GM19025 (cell line): ENCODE data around the gene ATF2.
"Not testable (repeated sequence)": the region's sequence is repeated elsewhere in the genome, so short reads cannot be mapped to it uniquely, and the experiment has no call there.

Source experiments
- ATAC-seq: cut with Tn5 transposase; IDR thresholded peaks from one replicate; pipeline ENCODE4 v1.9.1; 2021; ENCODE audit warnings: mild to moderate bottlenecking, low read depth, moderate library complexity; ENCODE audit not compliant: unreplicated experiment

The ATF2 gene

DNA sequence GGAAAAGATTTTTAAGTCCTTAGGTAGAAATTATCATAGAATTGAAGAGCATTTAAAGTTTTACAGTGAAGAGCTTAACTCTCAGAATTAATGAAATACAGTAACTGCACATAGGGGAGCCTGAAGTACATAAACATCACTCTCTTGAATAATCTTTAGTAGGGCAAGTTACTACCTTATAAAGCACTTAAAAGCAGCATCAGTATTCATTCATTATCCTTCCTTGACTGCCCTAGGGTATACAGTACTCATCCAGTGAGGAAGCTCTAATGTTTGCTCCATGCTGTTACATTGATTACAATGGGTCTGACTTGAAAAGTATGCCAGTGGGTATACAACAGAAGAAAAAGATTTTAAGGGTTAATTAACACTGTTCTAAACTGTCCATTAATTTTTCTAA is 66.5 kb downstream of the ATF2 start:
- ATAC-seq = no peak

- ATAC-seq = no peak
Measured at GRCh38 chr2:175097297-175097696, 70.7 kb downstream of the ATF2 start.

DNA sequence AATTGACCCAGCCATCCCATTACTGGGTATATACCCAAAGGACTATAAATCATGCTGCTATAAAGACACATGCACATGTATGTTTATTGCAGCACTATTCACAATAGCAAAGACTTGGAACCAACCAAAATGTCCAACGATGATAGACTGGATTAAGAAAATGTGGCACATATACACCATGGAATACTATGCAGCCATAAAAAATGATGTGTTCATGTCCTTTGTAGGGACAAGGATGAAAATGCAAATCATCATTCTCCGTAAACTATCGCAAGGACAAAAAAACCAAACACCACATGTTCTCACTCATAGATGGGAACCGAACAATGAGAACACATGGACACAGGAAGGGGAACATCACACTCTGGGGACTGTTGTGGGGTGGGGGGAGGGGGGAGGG is 83.9 kb downstream of the ATF2 start:
- ATAC-seq = not testable (repeated sequence)

- ATAC-seq = no peak
Measured at GRCh38 chr2:175080479-175080878, 87.5 kb downstream of the ATF2 start.

DNA sequence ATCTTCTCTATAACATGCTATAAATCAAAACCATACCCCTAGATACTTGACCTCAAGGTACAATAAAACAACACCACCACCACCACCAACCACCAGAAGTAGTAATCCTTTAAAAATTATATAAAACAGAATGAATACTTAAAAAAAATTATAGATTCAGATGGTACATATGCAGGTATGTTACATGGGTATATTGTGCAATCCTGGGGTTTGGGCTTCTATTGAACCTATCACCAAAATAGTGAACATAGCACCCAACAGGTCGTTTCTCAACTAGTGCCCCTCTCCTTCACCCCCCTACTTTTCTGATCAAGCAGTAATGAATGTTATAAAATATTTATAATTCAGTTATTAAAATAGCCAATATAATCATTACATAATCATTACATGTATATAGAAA is 91.7 kb downstream of the ATF2 start:
- no peak for ATAC-seq

DNA sequence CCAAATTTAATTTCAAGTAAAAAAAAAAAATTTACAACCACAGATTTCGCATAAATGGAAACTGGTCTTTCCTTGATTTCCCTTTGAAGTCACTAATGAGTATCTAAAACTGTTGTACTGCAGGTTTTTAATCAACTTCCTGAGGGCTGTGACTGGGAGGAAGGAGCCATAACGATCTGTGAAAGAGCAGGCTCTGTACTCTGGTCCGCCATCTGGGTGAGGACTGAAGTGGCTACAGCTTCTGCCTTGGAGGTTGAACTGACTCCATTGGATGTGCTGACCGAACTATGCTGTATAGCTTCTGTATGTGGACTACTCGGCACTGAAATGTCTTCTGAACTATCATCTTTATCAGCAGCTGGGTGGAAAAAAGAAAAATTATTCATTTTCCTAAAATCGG is 93.5 kb downstream of the ATF2 start:
- no peak for ATAC-seq

DNA sequence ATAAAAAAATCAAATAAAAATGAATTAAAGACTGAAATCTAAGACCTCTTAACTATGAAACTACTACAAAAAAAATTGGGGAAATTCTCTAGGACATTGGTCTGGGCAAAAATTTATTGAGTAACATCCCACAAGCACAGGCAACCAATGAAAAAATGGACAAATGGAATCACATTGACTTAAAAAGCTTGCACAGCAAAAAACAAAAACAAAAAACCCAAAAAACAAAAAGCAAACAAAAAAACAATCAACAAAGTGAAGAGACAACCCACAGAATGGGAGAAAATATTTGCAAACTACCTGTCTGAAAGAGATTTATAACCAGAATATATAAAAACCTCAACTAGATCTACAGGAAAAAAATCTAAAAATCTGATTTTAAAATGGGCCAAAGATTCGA is 99.5 kb downstream of the ATF2 start:
- no peak for ATAC-seq

DNA sequence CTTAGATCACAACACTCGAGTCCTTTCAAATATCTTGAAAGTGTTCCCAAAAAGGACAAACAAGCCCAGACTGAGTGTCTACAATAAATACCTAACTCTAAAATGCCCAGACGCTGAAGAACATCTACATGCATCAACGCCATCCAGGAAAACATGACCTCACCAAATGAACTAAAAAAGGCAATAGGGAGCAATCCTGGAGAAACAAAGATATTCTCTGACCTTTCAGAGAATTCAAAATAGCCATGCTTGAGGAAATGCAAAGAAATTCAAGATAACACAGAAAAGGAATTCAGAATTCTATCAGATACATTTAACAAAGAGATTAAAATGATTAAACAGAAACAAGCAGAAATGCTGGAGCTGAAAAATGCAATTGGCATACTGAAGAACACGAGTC is 101.6 kb downstream of the ATF2 start:
- ATAC-seq = no peak

DNA sequence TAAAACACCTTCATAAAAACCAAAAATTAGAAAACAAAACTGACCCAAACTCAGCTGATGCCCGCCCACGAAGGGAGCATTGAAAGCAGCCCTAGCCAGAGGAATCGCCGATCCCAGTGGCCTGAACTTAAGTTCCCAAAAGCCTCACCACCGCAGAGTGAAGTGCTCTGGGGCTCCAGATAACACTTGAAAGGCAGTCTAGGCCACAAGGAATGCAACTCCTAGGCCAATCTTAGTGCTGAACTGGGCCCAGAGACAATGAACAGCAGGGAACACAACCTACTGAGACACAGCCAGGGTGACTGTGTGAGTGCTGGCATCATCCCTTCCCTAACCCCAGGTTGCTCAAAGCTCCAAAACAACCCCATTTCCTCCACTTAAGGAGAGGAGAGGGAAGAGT is 103.2 kb downstream of the ATF2 start:
- no peak for ATAC-seq

GRCh38 chr2:175063741-175064140 is 104.3 kb downstream of the ATF2 start:
- no peak for ATAC-seq

GRCh38 chr2:175062787-175063585 is 105.0 kb downstream of the ATF2 start:
- ATAC-seq = no peak

DNA sequence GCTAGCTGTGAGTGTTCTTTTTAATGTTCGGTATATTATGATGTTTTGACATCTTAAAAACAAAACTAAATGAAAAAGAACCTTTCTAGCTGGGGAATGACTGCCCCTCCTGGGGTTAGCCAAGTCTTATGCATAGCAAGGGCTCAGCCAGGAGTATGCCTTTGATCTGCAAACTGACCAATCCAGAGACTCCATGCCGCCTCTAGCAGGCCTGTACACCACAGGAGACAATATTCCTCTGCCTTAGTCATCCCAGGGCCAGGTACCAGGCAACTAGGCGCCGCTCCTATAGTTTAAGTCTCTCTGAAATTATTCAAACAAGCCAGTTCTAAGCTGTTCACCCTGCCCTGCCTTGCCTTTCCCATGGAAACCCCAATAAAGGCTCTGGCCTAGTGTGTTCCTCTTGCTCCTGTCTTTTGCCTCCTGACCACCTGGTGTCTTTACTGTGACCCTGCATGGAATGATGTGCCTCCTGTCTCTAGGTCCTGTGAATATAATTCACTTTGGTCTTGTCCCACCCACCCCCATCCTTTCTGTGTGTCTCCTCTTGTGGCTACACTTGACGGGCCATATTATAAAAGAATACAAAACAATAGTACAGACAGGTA is 110.8 kb downstream of the ATF2 start:
- no peak for ATAC-seq

DNA sequence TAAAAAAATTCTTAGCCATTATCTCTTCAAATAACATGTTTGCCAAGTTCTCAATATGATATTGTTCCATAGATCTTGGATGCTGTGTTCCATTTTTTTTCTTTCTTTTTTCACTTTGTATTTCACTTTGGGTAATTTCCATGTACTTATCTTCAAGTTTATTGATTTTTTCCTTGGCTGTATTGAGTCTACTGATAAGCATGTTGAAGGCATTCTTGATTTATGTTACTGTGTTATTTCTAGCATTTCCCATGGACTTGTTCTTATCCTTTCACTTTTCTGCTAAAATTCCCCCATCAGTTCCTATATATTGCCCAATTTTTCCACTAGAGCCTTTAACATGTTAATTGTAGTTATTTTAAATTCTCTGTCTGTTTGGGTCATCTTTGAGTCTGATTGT is 112.0 kb downstream of the ATF2 start:
- no peak for ATAC-seq

GRCh38 chr2:175054340-175054739 is 113.7 kb downstream of the ATF2 start:
- no peak for ATAC-seq

DNA sequence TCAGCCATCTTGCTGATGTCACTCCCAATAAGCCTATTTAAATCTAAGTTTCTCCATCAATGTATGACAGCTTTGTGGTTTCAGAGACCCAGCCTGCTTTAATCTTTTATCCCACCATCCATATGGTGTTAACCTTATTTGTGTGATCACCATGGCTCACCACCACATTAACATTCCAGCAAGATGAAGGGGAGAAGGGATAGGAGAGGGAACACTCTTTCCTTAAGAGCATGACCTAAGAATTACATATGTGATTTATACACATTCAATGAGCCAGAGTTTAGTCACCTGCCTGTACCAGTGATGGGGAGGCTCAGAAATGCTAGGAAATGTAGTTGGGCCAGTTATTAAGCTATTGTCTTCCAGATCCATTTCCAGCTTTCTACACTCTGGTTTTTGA is 118.3 kb downstream of the ATF2 start:
- no peak for ATAC-seq

GRCh38 chr2:175048275-175048674 is 119.7 kb downstream of the ATF2 start:
- no peak for ATAC-seq

DNA sequence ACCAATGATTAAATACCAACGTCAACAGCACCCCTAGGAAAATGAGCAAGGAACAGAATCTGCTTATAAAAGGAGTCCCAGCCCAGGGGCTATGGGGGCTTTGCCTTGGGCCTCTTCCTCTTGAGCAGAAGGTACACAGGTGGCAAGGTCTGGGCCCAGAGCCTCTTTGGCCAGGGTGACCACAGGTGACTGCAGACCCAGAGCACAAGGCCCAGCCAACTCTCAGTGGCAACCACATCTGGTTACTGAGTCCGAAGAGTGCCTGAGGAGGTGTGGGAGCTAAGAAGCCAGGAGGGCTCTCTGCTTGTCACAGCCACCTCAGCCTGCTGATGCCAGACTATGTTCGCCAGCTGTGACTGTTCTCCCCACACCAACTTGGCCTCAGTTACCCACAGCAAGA is 128.5 kb downstream of the ATF2 start:
- ATAC-seq = no peak

DNA sequence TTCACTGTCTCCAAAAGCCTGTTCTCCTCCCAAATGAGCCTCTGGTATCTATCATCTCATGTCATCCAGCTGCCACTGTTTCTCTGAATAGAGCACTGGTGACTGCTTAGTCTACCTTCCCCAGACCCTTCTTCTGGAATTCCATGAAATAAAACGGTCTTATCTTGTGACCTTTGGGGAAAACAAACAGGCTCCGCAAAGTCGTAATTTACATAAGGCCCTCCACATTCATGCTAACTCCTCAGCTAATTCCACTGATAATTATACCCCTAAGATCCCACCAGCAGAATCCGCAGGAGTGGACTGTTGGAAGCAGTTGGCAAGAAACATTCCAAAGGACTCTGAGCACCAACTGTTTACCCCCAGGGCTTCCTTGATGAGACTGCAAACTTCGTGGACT is 129.0 kb downstream of the ATF2 start:
- ATAC-seq = no peak

DNA sequence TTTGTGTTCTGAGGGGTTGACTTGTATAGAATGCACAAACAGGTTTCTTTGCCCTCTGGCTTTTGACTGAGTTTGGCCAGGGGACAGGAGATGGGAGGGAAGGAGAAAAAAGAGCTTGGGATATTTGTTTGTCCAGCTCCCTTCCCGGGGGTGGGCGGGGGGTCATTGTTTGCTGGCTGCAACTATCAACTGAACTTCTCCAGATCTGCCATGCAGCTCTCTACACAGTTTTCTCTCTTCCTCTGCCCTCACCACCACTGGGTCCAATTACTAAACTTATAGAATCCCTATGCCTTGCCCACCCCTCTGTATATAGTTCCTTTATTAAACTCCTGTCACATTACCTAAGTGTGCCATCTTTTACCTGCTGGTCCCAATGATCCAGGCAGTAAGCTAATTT is 130.1 kb downstream of the ATF2 start:
- no peak for ATAC-seq

GRCh38 chr2:175036582-175037018 is 131.4 kb downstream of the ATF2 start:
- no peak for ATAC-seq

DNA sequence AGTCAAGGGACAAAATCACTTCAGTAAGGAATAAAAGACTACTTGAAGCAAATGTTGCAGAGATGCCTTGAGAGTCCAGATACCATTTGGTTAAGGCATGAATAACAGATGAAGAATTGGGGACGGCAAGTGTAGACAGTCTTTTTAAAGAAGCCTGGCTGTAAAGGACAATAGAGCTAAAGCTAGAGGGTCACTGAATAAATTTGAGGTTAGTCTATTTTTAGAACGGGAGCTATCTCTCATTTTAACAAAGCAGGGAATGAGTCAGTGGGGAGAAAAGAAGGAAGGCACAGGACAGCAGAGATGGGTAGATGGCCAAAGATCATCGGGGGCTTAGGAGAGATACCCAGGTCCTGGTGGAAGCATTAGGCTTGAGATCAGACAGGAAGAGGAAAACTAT is 132.2 kb downstream of the ATF2 start:
- ATAC-seq = no peak

- ATAC-seq = no peak
Measured at GRCh38 chr2:175034716-175035115, 133.3 kb downstream of the ATF2 start.
